ENCODE results near the gene SNTB2.
A peak's percentile ranks its signal among the peaks of the same experiment; 100 is the strongest.
"Not testable (repeated sequence)": the region's sequence is repeated elsewhere in the genome, so short reads cannot be mapped to it uniquely, and the experiment has no call there.

The SNTB2 gene

DNA sequence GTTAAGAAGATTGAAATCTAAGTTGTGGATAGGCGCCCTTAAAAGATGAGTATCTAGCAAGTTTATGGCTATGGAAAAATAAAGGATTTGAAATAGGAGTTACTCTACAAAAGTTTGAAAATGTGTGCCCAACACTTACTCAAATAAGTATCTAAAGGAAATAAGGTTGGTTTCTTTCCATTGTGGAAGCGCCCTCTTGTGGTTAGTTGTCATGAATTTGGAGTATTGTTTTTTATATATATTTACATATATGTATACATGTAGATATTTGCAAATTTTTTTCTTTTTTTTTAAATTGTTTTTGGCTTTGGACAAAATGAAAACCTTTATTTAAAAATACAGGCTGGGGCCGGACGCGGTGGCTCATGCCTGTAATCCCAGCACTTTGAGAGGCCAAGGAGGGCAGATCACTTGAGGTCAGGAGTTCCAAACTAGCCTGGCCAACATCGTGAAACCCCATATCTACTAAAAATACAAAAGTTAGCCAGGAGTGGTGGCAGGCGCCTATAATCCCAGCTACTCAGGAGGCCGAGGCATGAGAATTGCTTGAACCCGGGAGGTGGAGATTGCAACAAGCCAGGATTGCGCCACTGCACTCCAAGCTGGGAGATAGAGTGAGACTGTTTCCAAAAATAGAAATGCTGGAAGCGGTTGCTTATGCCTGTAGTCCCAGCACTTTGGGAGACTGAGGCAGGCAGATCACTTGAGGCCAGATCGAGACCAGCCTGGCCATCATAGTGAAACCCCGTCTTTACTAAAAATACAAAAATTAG lies 100.2 kb downstream of the SNTB2 start:
- peak; percentile 33 for DNase-seq (ENCODE audit: low read depth)

GRCh38 chr16:69291657-69292056 lies 104.7 kb downstream of the SNTB2 start:
- DNase-seq (ENCODE audit: low read depth), result not testable (repeated sequence)

- no peak for DNase-seq (ENCODE audit: low read depth)
These were observed 106.4 kb downstream of the SNTB2 start for GRCh38 chr16:69293401-69293800.

GRCh38 chr16:69294051-69294450 lies 107.1 kb downstream of the SNTB2 start:
- DNase-seq (ENCODE audit: low read depth), result no peak

DNA sequence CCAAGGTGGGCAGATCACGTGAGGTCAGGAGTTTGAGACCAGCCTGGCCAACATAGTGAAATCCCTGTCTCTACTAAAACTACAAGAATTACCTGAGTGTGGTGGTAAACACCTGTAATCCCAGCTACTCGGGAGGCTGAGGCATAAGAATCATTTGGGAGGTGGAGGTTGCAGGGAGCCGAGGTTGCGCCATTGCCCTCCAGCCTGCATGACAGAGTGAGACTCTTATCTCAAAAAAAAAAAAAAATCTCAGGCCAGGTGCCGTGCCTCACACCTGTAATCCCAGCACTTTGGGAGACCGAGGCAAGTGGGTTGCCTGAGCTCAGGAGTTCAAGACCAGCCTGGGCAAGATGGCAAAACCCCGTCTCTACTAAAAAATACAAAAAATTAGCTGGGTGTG lies 109.8 kb downstream of the SNTB2 start:
- DNase-seq (ENCODE audit: low read depth), result not testable (repeated sequence)

DNA sequence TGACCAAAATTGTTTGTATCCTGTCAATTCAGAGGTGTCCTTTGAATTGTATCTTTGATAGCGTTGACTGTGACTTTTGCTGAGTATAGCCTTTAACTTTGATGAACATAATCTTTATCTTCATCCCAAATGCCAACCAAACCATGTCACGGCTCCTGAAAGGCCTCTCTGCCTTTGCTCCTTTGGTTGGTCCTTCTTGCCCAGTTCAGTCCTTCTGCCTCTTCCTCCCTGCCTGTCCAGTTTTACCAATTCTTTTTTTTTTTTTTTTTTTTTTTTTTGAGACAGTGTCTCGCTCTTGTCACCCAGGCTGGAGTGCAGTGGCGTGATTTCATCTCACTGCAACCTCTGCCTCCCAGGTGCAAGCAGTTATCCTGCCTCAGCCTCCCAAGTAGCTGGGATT lies 111.3 kb downstream of the SNTB2 start:
- DNase-seq (ENCODE audit: low read depth), result no peak

DNA sequence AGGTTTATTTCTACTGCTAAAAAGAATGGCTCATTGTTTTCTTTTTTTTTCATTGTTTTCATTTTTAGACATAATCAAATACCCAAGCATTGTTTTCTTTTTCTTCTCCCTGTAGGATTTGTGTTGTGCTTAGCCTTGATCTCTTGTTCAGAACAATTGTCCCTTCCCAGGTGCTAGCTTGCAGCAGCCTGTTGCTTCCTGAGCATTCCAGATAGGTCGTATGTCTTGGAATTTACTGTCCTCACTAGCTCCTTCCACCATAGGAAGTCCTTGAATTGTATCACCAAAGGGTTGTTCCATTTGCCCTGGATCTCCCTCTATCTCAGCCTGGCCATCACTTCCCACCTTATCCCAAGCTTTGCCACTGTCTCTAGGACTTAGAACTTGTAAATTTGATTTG lies 114.2 kb downstream of the SNTB2 start:
- no peak for DNase-seq (ENCODE audit: low read depth)

GRCh38 chr16:69301861-69302260 lies 114.9 kb downstream of the SNTB2 start:
- no peak for DNase-seq (ENCODE audit: low read depth)

DNA sequence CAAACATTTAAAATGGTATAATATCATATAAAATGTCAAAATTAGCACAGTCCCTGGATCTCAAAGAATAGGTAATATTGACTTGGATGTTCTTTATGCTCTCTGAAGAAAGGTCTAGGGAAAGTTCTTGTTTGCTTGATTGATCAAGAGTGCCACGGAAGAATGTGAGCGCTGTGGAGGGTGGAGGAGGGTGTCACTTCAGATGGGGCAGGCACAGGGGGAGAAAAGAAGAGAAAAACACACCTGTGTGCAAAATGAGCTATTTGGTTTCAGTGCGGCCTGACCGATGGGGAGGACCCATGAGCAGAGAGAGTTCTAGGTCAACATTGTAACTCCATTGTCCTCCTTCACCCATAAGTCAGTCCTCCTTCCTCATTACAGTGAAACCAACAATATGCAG lies 115.3 kb downstream of the SNTB2 start:
- DNase-seq (ENCODE audit: low read depth), result no peak

DNA sequence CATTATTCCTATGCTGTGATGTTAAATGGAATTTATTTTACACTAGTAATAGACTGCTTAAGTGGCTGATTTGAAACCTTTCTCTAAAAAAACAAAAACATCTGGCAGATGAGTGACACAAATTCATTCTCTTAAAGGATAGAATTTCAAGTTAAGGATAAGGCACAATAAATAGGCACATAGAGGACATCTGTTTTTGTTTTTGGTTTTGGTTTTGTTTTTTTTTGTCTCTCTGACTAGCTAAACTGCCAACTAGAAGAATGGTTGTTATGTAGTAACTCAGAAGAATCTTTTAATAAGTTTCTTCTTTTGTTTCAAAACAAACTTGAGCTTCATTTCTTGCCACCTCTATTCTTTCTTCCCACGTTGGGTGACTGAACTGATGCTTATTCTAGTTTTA lies 119.1 kb downstream of the SNTB2 start:
- DNase-seq (ENCODE audit: low read depth), result no peak

GRCh38 chr16:69307091-69307490 lies 120.1 kb downstream of the SNTB2 start:
- DNase-seq (ENCODE audit: low read depth), result no peak

- DNase-seq (ENCODE audit: low read depth), result no peak
These were observed 120.9 kb downstream of the SNTB2 start for GRCh38 chr16:69307856-69308255.

GRCh38 chr16:69309316-69309715 lies 122.4 kb downstream of the SNTB2 start:
- DNase-seq (ENCODE audit: low read depth), result no peak

GRCh38 chr16:69310653-69311532 lies 123.9 kb downstream of the SNTB2 start, which contains the start of gene VPS4A:
Gene VPS4A (plus strand): TSS chr16:69311350. CDS start chr16:69311512, 162 bp downstream.
- peak; percentile 79 for DNase-seq (ENCODE audit: low read depth)

- DNase-seq (ENCODE audit: low read depth), result no peak
These were observed 124.8 kb downstream of the SNTB2 start for GRCh38 chr16:69311533-69312387.

DNA sequence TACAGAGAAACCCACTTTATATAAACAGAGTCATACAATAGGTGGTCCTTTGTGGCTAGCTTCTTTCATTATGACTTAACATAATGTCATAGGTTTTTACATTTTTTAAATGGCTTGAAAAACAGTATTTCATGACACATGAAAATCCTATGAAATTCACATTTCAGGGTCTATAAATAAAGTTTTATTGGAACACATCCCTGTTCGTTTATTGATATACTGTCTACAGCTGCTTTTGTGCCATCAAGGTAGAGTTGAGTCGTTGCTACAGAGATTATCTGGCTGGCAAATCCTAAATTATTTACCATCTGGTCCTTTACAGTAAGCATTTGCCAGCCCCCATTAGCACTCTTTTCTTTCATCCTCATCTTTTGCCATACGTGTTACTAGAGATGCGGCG lies 126.5 kb downstream of the SNTB2 start:
- no peak for DNase-seq (ENCODE audit: low read depth)

- no peak for DNase-seq (ENCODE audit: low read depth)
These were observed 127.6 kb downstream of the SNTB2 start for GRCh38 chr16:69314534-69314933.

DNA sequence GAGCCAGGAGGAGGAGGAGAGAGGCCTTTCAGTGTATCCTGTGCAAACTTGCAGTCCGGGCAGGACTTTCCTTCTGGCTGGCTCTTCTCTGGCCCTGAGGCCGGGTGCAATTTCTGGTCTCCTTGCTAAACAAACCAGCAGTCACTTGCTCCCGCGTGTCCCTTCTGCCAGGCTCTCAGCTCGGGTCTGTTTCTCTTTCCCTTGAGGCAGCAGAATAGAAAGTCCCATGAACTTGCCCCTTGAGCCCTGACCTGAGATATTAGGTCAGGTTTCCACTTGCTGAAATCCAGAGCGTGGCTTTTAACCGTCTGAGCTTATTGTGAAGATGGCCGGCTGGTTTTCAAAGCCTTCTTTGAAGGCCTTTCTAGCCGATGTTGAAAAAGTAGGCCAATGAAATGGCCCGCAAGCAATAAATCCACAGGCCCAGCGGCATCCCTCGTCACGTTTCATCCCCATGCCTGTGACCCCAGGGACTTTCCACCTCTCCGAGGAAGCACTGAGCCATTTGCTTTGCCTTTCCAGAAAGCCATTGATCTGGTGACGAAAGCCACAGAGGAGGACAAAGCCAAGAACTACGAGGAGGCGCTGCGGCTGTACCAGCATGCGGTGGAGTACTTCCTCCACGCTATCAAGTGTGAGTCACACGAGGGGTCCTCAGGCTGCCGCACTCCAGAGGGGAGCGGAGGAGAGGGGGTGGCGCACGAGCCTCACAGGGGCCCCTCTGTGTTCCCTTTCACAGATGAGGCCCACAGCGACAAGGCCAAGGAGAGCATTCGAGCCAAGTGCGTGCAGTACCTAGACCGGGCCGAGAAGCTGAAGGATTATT lies 128.7 kb downstream of the SNTB2 start:
- no peak for DNase-seq (ENCODE audit: low read depth)

DNA sequence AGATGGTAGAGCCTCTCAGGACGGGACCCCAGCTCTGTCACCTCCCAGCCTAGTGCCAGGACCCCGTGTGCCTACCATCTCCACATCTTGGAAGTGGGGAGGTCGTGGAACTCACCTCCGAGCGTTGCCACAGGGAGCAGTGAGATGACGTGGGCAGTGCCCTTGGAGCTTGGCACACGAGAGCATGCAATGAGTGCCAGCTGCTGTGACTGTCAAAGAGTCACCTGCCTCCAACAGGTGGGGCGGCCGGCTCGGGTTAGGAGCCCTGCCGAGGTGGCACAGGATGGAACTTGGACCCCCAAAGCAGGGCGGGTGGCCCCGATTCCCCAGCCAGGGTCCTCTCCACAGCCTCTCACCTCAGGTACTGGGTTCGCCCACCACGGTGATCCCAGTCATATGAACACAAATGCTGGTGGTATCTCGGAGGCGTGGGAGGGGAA lies 129.7 kb downstream of the SNTB2 start:
- no peak for DNase-seq (ENCODE audit: low read depth)

DNA sequence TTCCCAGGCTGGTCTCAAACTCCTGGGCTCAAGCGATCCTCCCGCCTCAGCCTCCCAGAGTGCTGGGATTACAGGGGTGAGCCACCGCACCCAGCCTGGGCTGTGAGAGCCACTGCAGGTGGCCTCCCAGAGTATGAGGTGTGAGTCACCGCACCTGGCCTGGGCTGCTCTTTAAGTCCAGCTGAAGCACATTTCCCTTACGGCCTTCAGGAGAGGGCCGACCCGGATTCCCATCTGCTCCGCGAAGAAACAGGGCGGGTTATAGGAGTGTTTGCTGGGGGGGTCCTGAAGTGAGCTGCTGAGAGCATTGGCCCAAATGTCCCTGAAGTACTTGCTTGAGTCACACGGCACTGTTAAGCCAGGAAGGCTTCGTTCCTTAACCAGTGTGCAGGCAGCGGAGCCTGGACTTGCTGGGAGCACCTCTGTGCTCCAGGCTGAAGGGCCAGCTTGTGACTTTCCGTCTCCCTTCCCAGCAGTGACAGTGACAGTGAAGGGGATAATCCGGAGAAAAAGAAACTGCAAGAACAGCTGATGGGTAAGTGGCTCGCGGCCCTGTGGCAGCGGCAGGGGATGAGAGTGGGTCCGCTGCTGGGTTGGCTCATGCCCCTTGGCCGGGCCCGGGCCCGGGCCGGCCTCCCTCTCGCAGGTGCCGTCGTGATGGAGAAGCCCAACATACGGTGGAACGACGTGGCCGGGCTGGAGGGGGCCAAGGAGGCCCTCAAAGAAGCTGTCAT lies 131.4 kb downstream of the SNTB2 start:
- no peak for DNase-seq (ENCODE audit: low read depth)

GRCh38 chr16:69318911-69319289 lies 131.9 kb downstream of the SNTB2 start:
- DNase-seq (ENCODE audit: low read depth), result no peak
